ENCODE results near the gene POMGNT1. TPM values are rescaled to one million over a fixed set of nuclear protein-coding genes. Genes with fewer than 3 reads are reported as not detected.

Gene POMGNT1
- total RNA-seq, 4 donors from 2014 or later: 31.6 to 47.2 (median 36.9) TPM

Small RNA genes lying within 50 kb of the gene (small RNA-seq; reads per million reads assigned to genes)
- gene AL672043.1: 0 reads per million in 3 donors

Other genes with a start within 250 kb of the POMGNT1 start
- gene PIK3R3, start 65.8 kb downstream of the POMGNT1 start, total RNA-seq: 10 to 100 TPM; 13.7 to 34.3 (median 21.4) TPM
- gene TSPAN1, start 23.3 kb downstream of the POMGNT1 start, total RNA-seq: 1 to 10 TPM in 3 of 4 donors, under 1 TPM in 1; 0.83 to 1.6 (median 1.5) TPM
- gene P3R3URF, start 21.9 kb downstream of the POMGNT1 start, total RNA-seq: not detected
- gene LURAP1, start 4.9 kb upstream of the POMGNT1 start, total RNA-seq: 10 to 100 TPM in 3 of 4 donors, 1 to 10 TPM in 1; 3.5 to 13.0 (median 11.4) TPM
- 1 to 10 TPM in 1 of 4 donors, not detected in 3; 1.2 TPM for gene RAD54L, start 49.3 kb upstream of the POMGNT1 start, total RNA-seq
- gene LRRC41, start 105.2 kb upstream of the POMGNT1 start, total RNA-seq: 10 to 100 TPM; 59.0 to 81.1 (median 75.8) TPM
- 100 to 1,000 TPM; 148 to 412 (median 283) TPM for gene UQCRH, start 105.3 kb upstream of the POMGNT1 start, total RNA-seq
- 10 to 100 TPM; 14.5 to 20.7 (median 16.2) TPM for gene NSUN4, start 142.4 kb upstream of the POMGNT1 start, total RNA-seq
- gene FAAH, start 195.9 kb upstream of the POMGNT1 start, total RNA-seq: 10 to 100 TPM in 1 of 4 donors, 1 to 10 TPM in 3; 3.7 to 10.6 (median 8.4) TPM